HEK293 (cell line): ENCODE data around the gene JAGN1.

ENCODE experiments used
- CTCF ChIP-seq: fragments of 450-650 bp; formaldehyde crosslinking; IDR thresholded peaks from 2 replicates; pipeline ENCODE4 v1.5.1; 2016; ENCODE audit warnings: missing biosample characterization, missing genetic modification characterization
- MEIS1 ChIP-seq: sonication (generic); formaldehyde crosslinking; IDR thresholded peaks from 2 replicates; pipeline ENCODE4 v1.8.1; 2022; ENCODE audit warnings: missing genetic modification reagents, mild to moderate bottlenecking, borderline replicate concordance
- PRDM10 ChIP-seq: fragments of 450-650 bp; formaldehyde crosslinking; IDR thresholded peaks from 2 replicates; pipeline ENCODE4 v1.5.1; 2016; ENCODE audit warnings: missing biosample characterization, missing genetic modification characterization
- REST ChIP-seq: fragments of 450-650 bp; formaldehyde crosslinking; IDR thresholded peaks from 2 replicates; pipeline ENCODE4 v1.5.1; 2016; ENCODE audit warnings: missing biosample characterization, missing genetic modification characterization
- ZEB2 ChIP-seq: fragments of 450-650 bp; formaldehyde crosslinking; IDR thresholded peaks from 2 replicates; pipeline ENCODE4 v1.5.1; 2016; ENCODE audit warnings: missing biosample characterization, missing genetic modification characterization
- ZNF146 ChIP-seq: fragments of 450-650 bp; formaldehyde crosslinking; IDR thresholded peaks from 2 replicates; pipeline ENCODE4 v1.5.1; 2016; ENCODE audit warnings: missing biosample characterization, missing genetic modification characterization
- ZNF19 ChIP-seq: fragments of 450-650 bp; formaldehyde crosslinking; IDR thresholded peaks from 2 replicates; pipeline ENCODE4; 2016; ENCODE audit warnings: missing biosample characterization, missing genetic modification characterization, low read depth
- ZNF639 ChIP-seq: fragments of 450-650 bp; formaldehyde crosslinking; IDR thresholded peaks from 2 replicates; pipeline ENCODE4 v1.5.1; 2016; ENCODE audit warnings: missing biosample characterization, missing genetic modification characterization
- ZNF654 ChIP-seq: fragments of 450-650 bp; formaldehyde crosslinking; IDR thresholded peaks from 2 replicates; pipeline ENCODE4 v1.5.1; 2016; ENCODE audit warnings: low read depth, missing biosample characterization, missing genetic modification characterization
- ZNF704 ChIP-seq: fragments of 450-650 bp; formaldehyde crosslinking; IDR thresholded peaks from 2 replicates; pipeline ENCODE4 v1.5.1; 2016; ENCODE audit warnings: missing biosample characterization, missing genetic modification characterization

GRCh38 chr3:9903238-9903624, 12.8 kb downstream of the JAGN1 start:
- TF ChIP-seq ZNF146 (tag by site-specific recombination) (no peak), ZNF704 (tag by site-specific recombination) (no peak), REST (no peak), CTCF (tag by site-specific recombination) (no peak), PRDM10 (tag by site-specific recombination) (no peak), ZEB2 (tag by site-specific recombination) (no peak), ZNF19 (tag by site-specific recombination) (no peak), MEIS1 (CRISPR knock-in tag) (no peak), ZNF639 (tag by site-specific recombination) (no peak), ZNF654 (tag by site-specific recombination) (no peak)
